ENCODE results near the gene SLC9A8. TPM values are rescaled to one million over a fixed set of nuclear protein-coding genes. Genes with fewer than 3 reads are reported as not detected.
A peak's percentile ranks its signal among the peaks of the same experiment; 100 is the strongest.

SLC9A8 gene
- total RNA-seq, 1 donor, result 6.9 TPM

GRCh38 chr20:49787371-49788357, 25.0 kb upstream of the SLC9A8 start:
- no peaks in the 10 kb centered on the region for H3K36me3 ChIP-seq (ENCODE audit: insufficient read depth, low read length)
- H3K4me1 ChIP-seq (ENCODE audit: insufficient read depth, low read length), result peaks cover 3% of the 10 kb centered on the region
- no peak overlapping the region for H3K27ac ChIP-seq (ENCODE audit: low read depth, low read length)
- no peaks in the 10 kb centered on the region for H3K9me3 ChIP-seq (ENCODE audit: low read depth, low read length)
- no peak overlapping the region for H3K4me2 ChIP-seq (ENCODE audit: insufficient read depth, low read length)
- no peak overlapping the region for H2AFZ ChIP-seq (ENCODE audit: low read length)
- no peak for DNase-seq (ENCODE audit: insufficient read length, low spot score, missing footprints)
- no peaks in the 10 kb centered on the region for H3K27me3 ChIP-seq (ENCODE audit: insufficient read depth, low read length)
- TF ChIP-seq, protein P1, sequence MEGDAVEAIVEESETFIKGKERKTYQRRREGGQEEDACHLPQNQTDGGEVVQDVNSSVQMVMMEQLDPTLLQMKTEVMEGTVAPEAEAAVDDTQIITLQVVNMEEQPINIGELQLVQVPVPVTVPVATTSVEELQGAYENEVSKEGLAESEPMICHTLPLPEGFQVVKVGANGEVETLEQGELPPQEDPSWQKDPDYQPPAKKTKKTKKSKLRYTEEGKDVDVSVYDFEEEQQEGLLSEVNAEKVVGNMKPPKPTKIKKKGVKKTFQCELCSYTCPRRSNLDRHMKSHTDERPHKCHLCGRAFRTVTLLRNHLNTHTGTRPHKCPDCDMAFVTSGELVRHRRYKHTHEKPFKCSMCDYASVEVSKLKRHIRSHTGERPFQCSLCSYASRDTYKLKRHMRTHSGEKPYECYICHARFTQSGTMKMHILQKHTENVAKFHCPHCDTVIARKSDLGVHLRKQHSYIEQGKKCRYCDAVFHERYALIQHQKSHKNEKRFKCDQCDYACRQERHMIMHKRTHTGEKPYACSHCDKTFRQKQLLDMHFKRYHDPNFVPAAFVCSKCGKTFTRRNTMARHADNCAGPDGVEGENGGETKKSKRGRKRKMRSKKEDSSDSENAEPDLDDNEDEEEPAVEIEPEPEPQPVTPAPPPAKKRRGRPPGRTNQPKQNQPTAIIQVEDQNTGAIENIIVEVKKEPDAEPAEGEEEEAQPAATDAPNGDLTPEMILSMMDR (IDR thresholded peaks at IDR 0.05; ENCODE audit: extremely low read depth, low read depth, low read length), result no peak
- H3K4me3 ChIP-seq (ENCODE audit: insufficient read depth, low read length), result no peak overlapping the region
- H4K20me1 ChIP-seq (ENCODE audit: insufficient read depth, low read length), result no peaks in the 10 kb centered on the region
- no peaks in the 10 kb centered on the region for H3K79me2 ChIP-seq (ENCODE audit: insufficient read depth, low read length)

- Histone ChIP-seq H3K4me3 (ENCODE audit: insufficient read depth, low read length) (no peak overlapping the region), H4K20me1 (ENCODE audit: insufficient read depth, low read length) (no peaks in the 10 kb centered on the region), H3K9me3 (ENCODE audit: low read depth, low read length) (no peaks in the 10 kb centered on the region), H3K79me2 (ENCODE audit: insufficient read depth, low read length) (no peaks in the 10 kb centered on the region), H3K4me2 (ENCODE audit: insufficient read depth, low read length) (peak overlapping the region; percentile 48), H3K4me1 (ENCODE audit: insufficient read depth, low read length) (peaks cover 3% of the 10 kb centered on the region), H3K27me3 (ENCODE audit: insufficient read depth, low read length) (no peaks in the 10 kb centered on the region), H2AFZ (ENCODE audit: low read length) (peak overlapping the region; percentile 41), H3K36me3 (ENCODE audit: insufficient read depth, low read length) (no peaks in the 10 kb centered on the region), H3K27ac (ENCODE audit: low read depth, low read length) (peak overlapping the region; percentile 73)
- TF ChIP-seq, protein P1 (IDR thresholded peaks at IDR 0.05; ENCODE audit: extremely low read depth, low read depth, low read length), result no peak
- no peak for DNase-seq (ENCODE audit: insufficient read length, low spot score, missing footprints)
These were observed 22.4 kb upstream of the SLC9A8 start for GRCh38 chr20:49790077-49790798.

DNA sequence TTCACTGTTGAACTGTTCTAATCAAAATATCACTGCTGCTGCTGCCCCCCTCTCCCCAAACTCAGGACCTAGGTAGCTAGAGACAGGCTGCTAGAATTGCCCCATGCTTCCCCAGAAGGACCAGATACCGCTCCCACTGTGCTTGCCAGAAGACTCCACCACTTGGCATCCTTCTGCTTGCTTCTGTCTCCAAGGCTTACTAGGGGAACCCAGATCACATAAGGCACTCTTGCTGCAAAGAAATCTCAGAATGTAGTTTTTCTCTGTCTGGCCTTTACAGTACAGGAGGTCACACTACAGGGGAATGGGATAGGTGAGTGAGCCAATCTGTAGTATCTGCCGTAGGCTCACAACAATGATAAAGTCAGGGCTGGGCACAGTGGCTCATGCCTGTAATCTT, 21.5 kb upstream of the SLC9A8 start:
- H2AFZ ChIP-seq (ENCODE audit: low read length), result no peak overlapping the region
- H3K27me3 ChIP-seq (ENCODE audit: insufficient read depth, low read length), result no peaks in the 10 kb centered on the region
- TF ChIP-seq, protein P1 (IDR thresholded peaks at IDR 0.05; ENCODE audit: extremely low read depth, low read depth, low read length), result no peak
- DNase-seq (ENCODE audit: insufficient read length, low spot score, missing footprints), result no peak
- no peaks in the 10 kb centered on the region for H4K20me1 ChIP-seq (ENCODE audit: insufficient read depth, low read length)
- H3K4me1 ChIP-seq (ENCODE audit: insufficient read depth, low read length), result peaks cover 3% of the 10 kb centered on the region
- no peaks in the 10 kb centered on the region for H3K36me3 ChIP-seq (ENCODE audit: insufficient read depth, low read length)
- no peaks in the 10 kb centered on the region for H3K79me2 ChIP-seq (ENCODE audit: insufficient read depth, low read length)
- H3K27ac ChIP-seq (ENCODE audit: low read depth, low read length), result no peak overlapping the region
- H3K4me2 ChIP-seq (ENCODE audit: insufficient read depth, low read length), result no peak overlapping the region
- H3K9me3 ChIP-seq (ENCODE audit: low read depth, low read length), result no peaks in the 10 kb centered on the region
- no peak overlapping the region for H3K4me3 ChIP-seq (ENCODE audit: insufficient read depth, low read length)

DNA sequence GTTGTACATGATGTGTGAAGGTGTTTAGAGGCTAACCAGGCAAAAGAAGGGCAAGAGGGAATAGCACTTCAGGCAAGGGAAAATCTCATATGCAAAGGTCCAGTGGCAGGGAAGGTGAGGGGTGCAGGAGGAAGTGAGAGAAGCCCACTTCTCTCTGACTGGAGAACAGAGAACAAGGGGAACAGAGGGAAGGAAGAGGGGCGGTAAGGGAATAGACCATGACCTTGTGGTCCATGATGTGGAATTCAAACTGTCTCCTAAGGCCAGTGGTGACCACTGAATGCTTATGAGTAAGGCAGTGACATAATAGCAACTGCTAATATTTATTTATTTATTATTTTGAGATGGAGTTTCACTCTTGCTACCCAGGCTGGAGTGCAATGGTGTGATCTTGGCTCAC, 20.6 kb upstream of the SLC9A8 start:
- no peak overlapping the region for H2AFZ ChIP-seq (ENCODE audit: low read length)
- DNase-seq (ENCODE audit: insufficient read length, low spot score, missing footprints), result no peak
- H3K79me2 ChIP-seq (ENCODE audit: insufficient read depth, low read length), result no peaks in the 10 kb centered on the region

More for the DNA sequence above, 20.6 kb upstream of the SLC9A8 start:
- TF ChIP-seq, protein P1 (IDR thresholded peaks at IDR 0.05; ENCODE audit: extremely low read depth, low read depth, low read length), result no peak
- no peak overlapping the region for H3K4me2 ChIP-seq (ENCODE audit: insufficient read depth, low read length)
- H3K4me1 ChIP-seq (ENCODE audit: insufficient read depth, low read length), result peaks cover 3% of the 10 kb centered on the region
- H4K20me1 ChIP-seq (ENCODE audit: insufficient read depth, low read length), result no peaks in the 10 kb centered on the region
- peaks cover 2% of the 10 kb centered on the region for H3K27me3 ChIP-seq (ENCODE audit: insufficient read depth, low read length)
- H3K36me3 ChIP-seq (ENCODE audit: insufficient read depth, low read length), result no peaks in the 10 kb centered on the region
- H3K9me3 ChIP-seq (ENCODE audit: low read depth, low read length), result no peaks in the 10 kb centered on the region
- no peak overlapping the region for H3K27ac ChIP-seq (ENCODE audit: low read depth, low read length)
- no peak overlapping the region for H3K4me3 ChIP-seq (ENCODE audit: insufficient read depth, low read length)

Measured in osteoblast (primary cell).